Activated gamma-delta T cell treated with anti-CD3 and anti-CD28 coated beads, Interleukin-2, amount 50 U/mL, for 16 hours (primary cell): ENCODE results near the gene TOB1.

Experiments
- DNase-seq: peaks from one replicate; pipeline ENCODE4 v3.0.0-alpha.2; 2020; ENCODE audit warnings: low read depth

Gene TOB1

GRCh38 chr17:50866261-50866949, at the start of gene TOB1:
TOB1 (minus strand) TSS chr17:50866354; CDS start chr17:50864017, 2,337 bp downstream.
- DNase-seq = peak; percentile 95

DNA sequence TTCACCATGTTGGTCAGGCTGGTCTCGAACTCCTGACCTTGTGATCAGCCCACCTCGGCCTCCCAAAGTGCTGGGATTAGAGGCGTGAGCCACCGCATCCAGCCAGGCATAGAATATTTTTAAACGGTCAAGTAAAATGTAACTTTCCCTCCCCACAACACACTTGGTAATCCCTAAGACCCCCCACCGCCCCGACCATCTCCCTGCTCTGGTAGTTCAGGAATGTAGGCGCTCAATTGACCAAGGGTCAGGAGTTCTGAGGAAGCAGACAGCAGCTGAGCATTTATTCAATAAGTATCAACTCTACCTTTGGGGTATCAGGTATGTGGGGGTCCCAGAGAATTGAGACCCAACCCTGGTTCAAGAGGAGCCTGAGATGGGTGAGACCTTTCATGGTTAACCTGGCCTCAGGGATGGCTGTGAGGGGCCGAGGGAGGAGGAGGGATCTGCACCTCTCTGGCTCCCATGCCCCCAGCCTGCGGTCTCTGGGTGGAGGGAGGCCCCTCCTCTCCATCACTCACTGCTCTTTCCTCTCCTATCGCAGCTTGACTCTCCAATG, 48.4 kb upstream of the TOB1 start:
- DNase-seq = no peak

DNA sequence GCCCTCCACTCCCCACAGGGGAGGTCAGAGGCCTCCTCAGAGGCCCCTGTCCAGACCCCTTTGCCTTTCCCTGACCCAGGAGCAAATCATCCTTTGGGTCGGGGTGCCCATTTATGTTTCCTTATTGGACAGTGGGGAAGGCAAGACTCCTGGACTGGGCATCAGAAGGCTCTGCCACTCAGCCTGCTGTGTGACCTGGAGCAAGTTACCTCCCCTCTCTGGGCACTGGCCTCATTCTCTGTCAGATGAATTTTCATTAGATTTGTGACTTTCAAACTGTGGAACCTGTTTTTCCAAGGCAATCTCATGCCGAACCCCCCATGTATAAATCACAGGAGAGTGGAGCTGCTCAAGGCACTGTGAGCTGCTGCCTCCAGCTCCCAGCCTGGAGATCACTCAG, 47.0 kb upstream of the TOB1 start:
- no peak for DNase-seq

- DNase-seq = no peak
Observed at GRCh38 chr17:50911890-50912289, 45.7 kb upstream of the TOB1 start.

DNA sequence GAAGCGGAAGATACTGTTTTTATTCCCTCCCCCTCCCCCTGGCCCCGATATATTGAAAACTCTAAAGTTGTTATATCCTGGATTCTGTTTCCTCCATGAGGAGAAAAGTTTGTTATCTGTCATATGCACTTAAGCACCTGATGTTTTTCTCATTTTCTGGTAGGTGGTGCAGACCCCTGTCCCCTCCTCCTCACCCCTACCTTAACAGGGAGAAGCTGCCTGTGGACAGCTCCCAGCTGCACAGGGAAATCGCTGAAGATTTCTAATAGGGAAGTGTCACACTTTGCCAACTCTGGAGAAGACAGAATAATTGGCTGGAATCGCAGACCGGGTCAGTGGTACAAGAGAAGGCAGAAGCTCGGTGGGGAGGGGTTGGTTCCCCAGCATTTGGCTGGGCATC, 45.3 kb upstream of the TOB1 start:
- DNase-seq = no peak

- peak; percentile 47 for DNase-seq
Observed at GRCh38 chr17:50909765-50910605, 43.8 kb upstream of the TOB1 start.

DNA sequence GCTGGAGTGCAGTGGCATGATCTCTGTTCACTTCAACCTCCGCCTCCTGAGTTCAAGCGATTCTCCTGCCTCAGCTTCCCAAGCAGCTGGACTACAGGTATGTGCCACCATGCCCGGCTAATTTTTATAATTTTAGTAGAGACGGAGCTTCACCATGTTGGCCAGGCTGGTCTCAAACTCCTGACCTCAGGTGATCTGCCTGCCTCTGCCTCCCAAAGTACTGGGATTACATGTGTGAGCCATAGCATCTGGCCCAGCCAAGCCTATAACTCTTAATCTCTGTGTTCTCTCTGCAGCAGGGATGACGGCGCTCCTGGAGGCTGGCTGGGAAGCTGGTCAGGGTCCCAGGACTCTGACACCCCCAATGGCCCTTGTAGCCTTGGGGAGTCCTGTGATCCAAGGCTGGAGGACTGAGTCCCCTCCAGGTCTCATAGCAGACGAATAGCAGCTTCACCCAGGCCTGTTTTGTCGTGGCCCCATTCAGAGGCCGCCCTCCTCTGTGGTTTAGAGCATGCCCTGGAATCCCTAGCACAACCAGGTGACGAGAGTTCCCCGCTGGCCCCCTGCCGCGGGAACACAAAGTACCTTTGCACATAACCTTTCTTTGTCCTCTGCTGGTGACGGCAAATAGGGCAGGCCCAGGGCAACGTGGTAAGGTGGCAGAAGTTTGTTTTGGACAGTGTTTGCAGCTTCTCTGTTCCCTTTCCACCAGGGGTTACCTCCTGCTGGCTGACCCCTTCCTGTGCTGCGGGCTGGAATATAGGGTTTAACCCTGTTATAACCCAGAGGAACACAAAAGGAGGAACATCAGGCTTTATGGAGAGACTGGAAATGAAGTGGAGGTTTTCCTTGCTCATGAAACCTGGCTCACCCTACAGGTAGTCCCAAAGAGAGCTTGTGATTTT, 43.0 kb upstream of the TOB1 start:
- DNase-seq = no peak

GRCh38 chr17:50908140-50908859, 42.1 kb upstream of the TOB1 start:
- DNase-seq = no peak

DNA sequence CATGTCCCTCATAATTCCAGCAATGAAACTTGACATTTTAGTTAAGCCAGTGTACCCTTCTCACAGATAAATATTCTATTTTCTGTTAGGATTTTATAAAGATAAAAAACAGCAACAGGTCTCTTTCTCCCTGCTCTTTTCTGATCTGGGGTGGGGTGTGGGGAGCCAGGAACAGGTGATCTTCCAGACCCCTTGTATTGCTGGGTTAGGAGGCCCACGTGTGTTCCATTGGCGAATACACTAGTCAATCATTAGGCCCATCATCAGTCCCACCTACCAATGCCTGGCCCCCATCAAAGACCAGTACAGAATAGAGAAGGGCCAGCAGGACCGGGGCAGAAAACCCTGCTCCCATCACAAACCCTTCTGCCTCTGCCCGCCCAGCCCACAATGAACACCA, 40.3 kb upstream of the TOB1 start:
- DNase-seq = no peak

- no peak for DNase-seq
Observed at GRCh38 chr17:50905460-50905803, 39.3 kb upstream of the TOB1 start.

GRCh38 chr17:50904518-50905459, 38.6 kb upstream of the TOB1 start:
- DNase-seq = no peak

GRCh38 chr17:50903604-50904517, 37.7 kb upstream of the TOB1 start:
- DNase-seq = no peak

DNA sequence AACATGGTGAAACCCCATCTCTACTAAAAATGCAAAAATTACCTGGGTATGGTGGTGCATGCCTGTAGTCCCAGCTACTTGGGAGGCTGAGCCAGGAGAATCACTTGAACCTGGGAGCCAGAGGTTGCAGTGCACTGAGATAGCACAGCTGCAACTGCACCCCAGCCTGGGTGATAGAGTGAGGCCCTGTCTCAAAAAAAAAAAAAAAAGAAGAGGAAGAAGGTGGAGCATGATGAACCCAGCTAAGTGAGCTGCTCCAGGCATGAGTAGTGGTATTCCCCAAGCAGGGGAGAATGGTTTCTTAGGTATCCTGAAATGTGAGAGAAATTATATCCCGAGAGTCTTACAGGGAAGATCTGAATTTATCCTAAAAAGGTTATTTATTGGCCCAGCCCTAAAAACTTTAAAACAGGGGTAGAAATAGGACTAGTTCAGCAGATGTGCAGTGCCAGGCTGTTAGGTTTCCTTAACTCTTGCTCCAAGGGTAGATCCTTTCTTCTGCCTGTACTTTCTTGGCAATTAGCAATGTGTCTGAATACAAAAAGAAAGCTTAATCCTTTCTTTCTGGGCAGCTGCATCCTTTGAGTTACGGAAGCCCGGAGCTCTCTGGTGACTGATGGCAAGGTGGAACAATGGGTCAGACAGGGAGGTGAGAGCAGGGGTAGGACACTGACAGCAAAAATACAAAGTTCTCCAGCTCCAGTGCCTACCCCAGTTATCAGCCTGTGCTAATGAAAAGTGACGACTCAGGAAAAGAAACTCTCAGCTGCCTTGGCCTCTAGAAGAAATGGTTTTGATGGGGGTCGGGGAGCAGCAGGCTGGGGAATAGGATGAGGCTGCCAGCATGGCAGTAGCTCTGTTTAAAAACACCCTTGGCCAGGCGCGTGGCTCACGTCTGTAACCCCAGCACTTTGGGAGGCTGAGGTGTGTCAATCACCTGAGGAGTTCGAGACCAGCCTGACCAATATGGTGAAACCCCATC, 36.5 kb upstream of the TOB1 start:
- no peak for DNase-seq

GRCh38 chr17:50900383-50900892, 34.3 kb upstream of the TOB1 start:
- DNase-seq = no peak

GRCh38 chr17:50899559-50900319, 33.6 kb upstream of the TOB1 start:
- no peak for DNase-seq

- DNase-seq = no peak
Observed at GRCh38 chr17:50899005-50899460, 32.9 kb upstream of the TOB1 start.
